Chondrocyte (in vitro differentiated cells): ENCODE measurements around the gene MUC21. TPM values are rescaled to one million over a fixed set of nuclear protein-coding genes. Genes with fewer than 3 reads are reported as not detected.
"Not testable (repeated sequence)": the region's sequence is repeated elsewhere in the genome, so short reads cannot be mapped to it uniquely, and the experiment has no call there.

Experiments used
- DNase-seq: peaks from one replicate; pipeline ENCODE4 v3.0.0; 2021; ENCODE audit warnings: mixed read lengths, low spot score
- H3K27ac Mint-ChIP-seq: one replicate; pipeline ENCODE4 v1.8.0; 2021; ENCODE audit warnings: mild to moderate bottlenecking, moderate library complexity, mixed read lengths; ENCODE audit not compliant: unreplicated experiment
- H3K27me3 Mint-ChIP-seq: 2 replicates; pipeline ENCODE4 v1.8.0; 2021; ENCODE audit warnings: low read depth, mixed read lengths
- H3K36me3 Mint-ChIP-seq: 2 replicates; pipeline ENCODE4 v1.8.0; 2021; ENCODE audit warnings: low read depth, mixed read lengths
- H3K4me1 Mint-ChIP-seq: 2 replicates; pipeline ENCODE4 v1.8.0; 2021; ENCODE audit warnings: low read depth, mild to moderate bottlenecking, mixed read lengths
- H3K4me3 Mint-ChIP-seq: one replicate; pipeline ENCODE4 v1.8.0; 2021; ENCODE audit warnings: mild to moderate bottlenecking, moderate library complexity, mixed read lengths; ENCODE audit not compliant: unreplicated experiment
- H3K9me3 Mint-ChIP-seq: 2 replicates; pipeline ENCODE4 v1.8.0; 2021; ENCODE audit warnings: low read depth, mixed read lengths
- CTCF ChIP-seq: fragments of 200-600 bp; sonication (generic); IDR thresholded peaks from 2 replicates; pipeline ENCODE4 v1.5.0; 2021; ENCODE audit warnings: antibody characterized with exemption, mild to moderate bottlenecking, moderate library complexity
- total RNA-seq: library from RNA; stranded (reverse); gene quantifications from 3 replicates; pipeline ENCODE4 v1.2.1, GENCODE V29; 2021

MUC21 gene
- total RNA-seq, 1 donor from 2014 or later = not detected

DNA sequence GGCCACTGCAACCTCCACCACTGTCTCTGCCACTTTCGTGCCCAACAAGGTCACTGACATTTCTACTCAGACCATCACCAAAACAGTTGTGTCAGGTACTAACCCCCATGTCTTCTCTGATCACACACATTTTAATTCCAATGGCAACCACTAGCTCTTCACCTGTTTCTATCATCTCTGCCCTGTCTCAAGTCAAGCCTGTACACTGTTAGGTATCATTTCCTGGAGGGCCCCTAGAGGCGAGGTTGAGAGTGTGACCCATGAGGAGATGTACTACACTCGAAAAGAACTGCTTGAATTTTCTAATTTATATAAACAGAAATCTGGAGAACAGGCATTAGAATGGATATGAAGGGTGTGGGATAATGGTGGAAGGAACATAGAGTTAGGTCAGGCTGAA is 17.4 kb upstream of the MUC21 start:
- DNase-seq = no peak
- no peak for TF ChIP-seq CTCF
- Mint-ChIP-seq H3K36me3 (no peaks in the 10 kb centered on the region), H3K4me3 (no peak overlapping the region), H3K4me1 (peaks cover 3% of the 10 kb centered on the region), H3K27ac (no peak overlapping the region), H3K9me3 (no peaks in the 10 kb centered on the region), H3K27me3 (peaks cover 16% of the 10 kb centered on the region)

DNA sequence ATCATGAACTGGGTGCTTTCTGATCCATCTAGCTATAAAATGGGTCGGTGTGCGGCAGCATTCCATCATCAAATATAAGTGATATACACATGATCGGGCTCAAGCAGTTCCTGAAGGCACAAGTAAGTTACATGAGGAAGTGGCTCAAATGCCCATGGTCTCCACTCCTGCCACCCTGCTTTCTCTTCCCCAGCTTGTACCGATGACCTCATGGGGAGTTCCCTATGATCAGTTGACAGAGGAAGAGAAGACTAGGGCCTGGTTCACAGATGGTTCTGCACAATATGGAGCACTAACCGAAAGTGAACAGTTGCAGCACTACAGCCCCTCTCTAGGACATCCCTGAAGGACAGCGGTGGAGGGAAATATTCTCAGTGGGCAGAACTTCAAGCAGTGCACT is 14.3 kb upstream of the MUC21 start:
- H3K36me3 Mint-ChIP-seq, H3K4me3 Mint-ChIP-seq, H3K4me1 Mint-ChIP-seq, H3K9me3 Mint-ChIP-seq, H3K27ac Mint-ChIP-seq, DNase-seq: not testable (repeated sequence)
- peaks cover 30% of the 10 kb centered on the region for H3K27me3 Mint-ChIP-seq

DNA sequence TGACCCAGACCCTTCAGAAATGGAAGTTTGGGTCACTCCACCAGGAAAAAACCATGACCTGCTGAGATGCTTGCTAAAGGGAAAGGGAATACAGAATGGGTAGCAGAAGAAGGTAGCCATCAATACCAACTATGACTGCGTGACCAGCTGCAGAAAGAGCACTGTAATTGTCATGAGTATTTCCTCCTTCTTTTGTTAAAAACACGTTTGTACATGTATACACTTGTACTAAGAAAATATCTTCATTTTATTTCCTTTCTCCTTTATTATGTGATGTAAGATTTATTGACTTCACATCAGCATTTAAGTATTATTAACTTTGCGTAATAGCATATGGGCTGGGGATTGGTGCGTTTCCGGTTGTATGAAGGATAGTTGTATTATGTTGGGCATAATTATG is 12.6 kb upstream of the MUC21 start:
- DNase-seq = no peak
- TF ChIP-seq CTCF = no peak
- H3K27ac Mint-ChIP-seq = no peak overlapping the region
- H3K36me3 Mint-ChIP-seq = no peaks in the 10 kb centered on the region
- peaks cover 20% of the 10 kb centered on the region for H3K27me3 Mint-ChIP-seq
- no peak overlapping the region for H3K4me3 Mint-ChIP-seq
- no peaks in the 10 kb centered on the region for H3K4me1 Mint-ChIP-seq
- H3K9me3 Mint-ChIP-seq = no peaks in the 10 kb centered on the region

- Mint-ChIP-seq H3K4me3 (no peak overlapping the region), H3K9me3 (no peaks in the 10 kb centered on the region), H3K4me1 (no peaks in the 10 kb centered on the region), H3K27me3 (peaks cover 15% of the 10 kb centered on the region), H3K36me3 (no peaks in the 10 kb centered on the region), H3K27ac (no peak overlapping the region)
- no peak for TF ChIP-seq CTCF
- DNase-seq = no peak
Measured at GRCh38 chr6:30972816-30973215, 10.7 kb upstream of the MUC21 start.

DNA sequence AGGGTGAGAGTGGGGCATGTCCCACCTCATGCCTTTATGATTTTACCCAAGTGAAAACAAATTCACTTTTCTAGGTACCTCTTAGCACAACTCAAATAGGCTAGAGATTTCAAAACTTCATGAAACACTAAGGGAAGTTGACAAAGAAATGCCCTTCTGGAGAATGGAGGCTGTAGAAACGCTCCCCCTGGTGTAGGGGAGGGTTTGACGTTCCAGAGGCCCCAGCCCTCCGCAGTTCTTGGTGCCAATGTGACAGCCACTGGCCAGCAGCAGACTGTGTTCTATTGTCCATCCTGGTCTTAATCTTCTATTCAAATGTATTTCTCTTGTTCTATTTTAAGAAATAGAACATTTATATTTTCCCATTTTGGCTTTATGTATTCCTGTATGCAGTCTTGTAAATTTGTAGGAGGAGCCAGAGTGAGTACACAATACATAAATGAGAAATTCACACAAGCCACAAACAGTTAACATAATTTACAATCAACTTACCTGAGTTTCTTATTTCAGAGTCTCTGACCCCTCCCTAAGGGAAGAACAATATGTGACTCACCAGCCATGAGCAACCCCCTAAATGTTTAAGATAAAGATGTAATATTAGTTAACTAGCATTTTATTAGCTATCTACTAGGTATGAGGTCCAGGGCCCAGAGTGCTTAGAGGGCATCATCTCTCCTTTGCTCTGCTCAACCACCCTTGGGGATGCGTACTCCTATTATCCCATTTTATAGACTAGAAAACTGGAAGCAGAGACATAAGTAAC is 8.8 kb upstream of the MUC21 start:
- peaks cover 7% of the 10 kb centered on the region for H3K4me1 Mint-ChIP-seq
- H3K4me3 Mint-ChIP-seq = no peak overlapping the region
- H3K27ac Mint-ChIP-seq = no peak overlapping the region
- H3K36me3 Mint-ChIP-seq = no peaks in the 10 kb centered on the region
- H3K27me3 Mint-ChIP-seq = peaks cover 19% of the 10 kb centered on the region
- DNase-seq = no peak
- no peaks in the 10 kb centered on the region for H3K9me3 Mint-ChIP-seq
- TF ChIP-seq CTCF = no peak

DNA sequence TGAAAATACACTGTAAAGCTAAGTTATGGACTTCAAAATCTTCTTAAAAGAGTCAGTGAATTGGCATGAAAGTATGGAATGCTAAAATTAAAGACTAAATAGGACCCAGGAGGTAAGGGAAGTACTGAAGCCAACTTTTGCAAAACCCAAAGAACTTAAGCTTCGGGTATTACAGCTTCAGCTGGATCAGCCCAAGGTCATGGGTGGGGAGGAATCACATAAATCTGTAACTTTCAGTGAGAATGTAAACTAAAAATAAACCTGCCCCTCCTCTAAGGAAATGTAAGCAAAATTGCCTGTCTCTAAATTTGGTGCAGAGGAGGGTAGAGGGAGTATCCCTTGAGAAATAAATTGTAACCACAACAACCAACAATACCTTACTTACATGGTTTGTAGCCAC is 4.4 kb upstream of the MUC21 start:
- no peaks in the 10 kb centered on the region for H3K36me3 Mint-ChIP-seq
- no peaks in the 10 kb centered on the region for H3K9me3 Mint-ChIP-seq
- peaks cover 18% of the 10 kb centered on the region for H3K4me1 Mint-ChIP-seq
- DNase-seq = no peak
- H3K27me3 Mint-ChIP-seq = peaks cover 9% of the 10 kb centered on the region
- no peak overlapping the region for H3K4me3 Mint-ChIP-seq
- H3K27ac Mint-ChIP-seq = no peak overlapping the region
- TF ChIP-seq CTCF = no peak
